ENCODE measurements around the gene RCC1. TPM values are rescaled to one million over a fixed set of nuclear protein-coding genes. Genes with fewer than 3 reads are reported as not detected.
"Not testable (repeated sequence)": the region's sequence is repeated elsewhere in the genome, so short reads cannot be mapped to it uniquely, and the experiment has no call there.

RCC1 gene
- total and polyA plus RNA-seq, 2 donors (not counting 1 experiment from before 2014, with no cell fraction given) = 16.4 to 63.6 TPM

DNA sequence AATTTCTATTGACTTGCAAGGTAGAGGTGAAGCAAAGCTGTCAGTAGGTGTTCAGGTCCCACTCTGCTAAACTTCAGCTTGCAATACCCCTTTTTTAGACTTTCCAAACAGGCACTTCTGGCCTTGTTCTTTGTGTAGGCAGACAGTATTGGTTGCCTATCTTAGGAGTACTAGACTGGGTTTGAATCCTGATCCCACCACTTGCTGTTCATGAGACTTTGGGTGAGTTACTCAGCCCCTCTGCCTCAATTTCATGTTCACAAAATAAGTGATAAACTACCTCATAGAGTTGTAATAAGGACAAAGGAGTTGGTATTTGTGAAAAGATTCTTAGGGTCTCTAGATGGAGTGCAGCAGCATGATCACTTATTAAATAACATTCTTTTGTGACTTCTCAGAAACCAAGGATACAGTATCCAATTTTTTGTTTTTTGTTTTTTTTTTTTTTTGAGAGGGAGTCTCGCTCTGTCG is 5.2 kb downstream of the RCC1 start:
- H3K27me3 ChIP-seq (ENCODE audit: control insufficient read depth, insufficient read depth, low read length) = no peaks in the 10 kb centered on the region
- no peak overlapping the region for H2AFZ ChIP-seq (ENCODE audit: low read length)
- H3K79me2 ChIP-seq (ENCODE audit: control insufficient read depth, insufficient read depth, low read length) = peaks cover 46% of the 10 kb centered on the region
- peaks cover 10% of the 10 kb centered on the region for H3K4me1 ChIP-seq (ENCODE audit: control insufficient read depth, extremely low read depth, insufficient read depth, low read length)
- no peak overlapping the region for H3K4me2 ChIP-seq (ENCODE audit: extremely low read depth, insufficient read depth, low read length)
- peaks cover 21% of the 10 kb centered on the region for H3K36me3 ChIP-seq (ENCODE audit: control insufficient read depth, insufficient read depth, low read length)
- no peaks in the 10 kb centered on the region for H3K9me3 ChIP-seq (ENCODE audit: control insufficient read depth, insufficient read depth, low read depth, low read length)
- TF ChIP-seq EZH2 (IDR thresholded peaks at IDR 0.05; ENCODE audit: low read length, missing control alignments) = no peak
- TF ChIP-seq, protein P1, sequence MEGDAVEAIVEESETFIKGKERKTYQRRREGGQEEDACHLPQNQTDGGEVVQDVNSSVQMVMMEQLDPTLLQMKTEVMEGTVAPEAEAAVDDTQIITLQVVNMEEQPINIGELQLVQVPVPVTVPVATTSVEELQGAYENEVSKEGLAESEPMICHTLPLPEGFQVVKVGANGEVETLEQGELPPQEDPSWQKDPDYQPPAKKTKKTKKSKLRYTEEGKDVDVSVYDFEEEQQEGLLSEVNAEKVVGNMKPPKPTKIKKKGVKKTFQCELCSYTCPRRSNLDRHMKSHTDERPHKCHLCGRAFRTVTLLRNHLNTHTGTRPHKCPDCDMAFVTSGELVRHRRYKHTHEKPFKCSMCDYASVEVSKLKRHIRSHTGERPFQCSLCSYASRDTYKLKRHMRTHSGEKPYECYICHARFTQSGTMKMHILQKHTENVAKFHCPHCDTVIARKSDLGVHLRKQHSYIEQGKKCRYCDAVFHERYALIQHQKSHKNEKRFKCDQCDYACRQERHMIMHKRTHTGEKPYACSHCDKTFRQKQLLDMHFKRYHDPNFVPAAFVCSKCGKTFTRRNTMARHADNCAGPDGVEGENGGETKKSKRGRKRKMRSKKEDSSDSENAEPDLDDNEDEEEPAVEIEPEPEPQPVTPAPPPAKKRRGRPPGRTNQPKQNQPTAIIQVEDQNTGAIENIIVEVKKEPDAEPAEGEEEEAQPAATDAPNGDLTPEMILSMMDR (conservative IDR thresholded peaks at IDR 0.05 in 1 of 2, IDR thresholded peaks at IDR 0.05 in 1 of 2; ENCODE audit: low read depth in 1 of 2, low read length in 2 of 2) = no peak
- H3K4me3 ChIP-seq (replicated peaks in 1 of 4; ENCODE audit: control extremely low read depth in 1 of 4, insufficient read depth in 1 of 4, low read depth in 3 of 4, low read length in 4 of 4) = peak overlapping the region in 1 of 4 experiments; percentile 99
- H3K27ac ChIP-seq (ENCODE audit: insufficient read depth, low read length) = peak overlapping the region; percentile 79
- no peak overlapping the region for H3K9ac ChIP-seq (ENCODE audit: insufficient read depth, low read length)
- no peaks in the 10 kb centered on the region for H4K20me1 ChIP-seq (ENCODE audit: control insufficient read depth, extremely low read depth, insufficient read depth, low read length)
- DNase-seq (ENCODE audit: low read depth in 2 of 2) = peak; percentile 38 to 43

DNA sequence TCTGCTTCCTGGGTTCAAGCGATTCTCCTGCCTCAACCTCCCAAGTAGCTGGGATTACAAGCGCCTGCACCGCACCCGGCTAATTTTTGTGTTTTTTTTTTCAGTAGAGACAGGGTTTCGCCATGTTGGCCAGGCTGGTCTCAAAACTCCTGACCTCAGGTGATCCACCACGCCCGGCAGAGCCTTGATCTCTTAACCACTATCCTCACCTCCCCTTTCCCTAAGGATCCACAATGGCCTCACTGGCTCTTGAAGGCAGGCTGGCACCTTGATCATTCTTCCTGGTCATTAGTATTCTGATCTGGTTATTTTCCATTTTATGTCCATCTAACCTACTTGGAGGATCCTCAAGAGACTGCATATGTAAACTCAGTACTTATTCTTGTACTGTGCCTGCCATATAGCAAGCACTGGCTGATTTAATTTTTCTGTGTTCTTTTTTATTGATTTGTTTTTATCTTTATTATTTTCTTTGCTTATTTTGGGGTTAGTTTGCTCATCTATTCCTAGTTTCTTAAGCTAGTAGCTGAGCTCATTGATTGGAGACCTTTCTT is 6.3 kb downstream of the RCC1 start:
- Histone ChIP-seq H3K4me2 (ENCODE audit: extremely low read depth, insufficient read depth, low read length) (no peak overlapping the region), H3K27ac (ENCODE audit: insufficient read depth, low read length) (no peak overlapping the region), H3K36me3 (ENCODE audit: control insufficient read depth, insufficient read depth, low read length) (peaks cover 21% of the 10 kb centered on the region)

DNA sequence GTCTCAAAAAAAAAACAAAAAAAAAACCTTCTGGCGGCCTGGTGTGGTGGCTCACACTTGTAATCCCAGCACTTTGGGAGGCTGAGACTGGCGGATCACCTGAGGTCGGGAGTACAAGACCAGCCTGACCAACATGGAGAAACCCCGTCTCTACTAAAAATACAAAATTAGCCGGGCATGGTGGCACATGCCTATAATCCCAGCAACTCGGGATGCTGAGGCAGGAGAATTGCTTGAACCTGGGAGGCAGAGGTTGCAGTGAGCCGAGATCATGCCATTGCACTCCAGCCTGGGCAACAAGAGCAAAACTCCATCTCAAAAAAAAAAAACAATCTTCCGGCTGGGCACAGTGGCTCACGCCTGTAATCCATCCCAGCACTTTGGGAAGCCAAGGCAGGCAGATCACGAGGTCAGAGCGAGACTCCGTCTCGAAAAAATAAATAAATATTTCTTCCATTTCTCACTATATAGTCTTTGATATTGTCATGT is 8.6 kb downstream of the RCC1 start:
- not testable (repeated sequence) for H3K9ac ChIP-seq (ENCODE audit: insufficient read depth, low read length); H3K9me3 ChIP-seq (ENCODE audit: control insufficient read depth, insufficient read depth, low read depth, low read length); H3K27me3 ChIP-seq (ENCODE audit: control insufficient read depth, insufficient read depth, low read length); H3K27ac ChIP-seq (ENCODE audit: insufficient read depth, low read length); H4K20me1 ChIP-seq (ENCODE audit: control insufficient read depth, extremely low read depth, insufficient read depth, low read length); H3K4me3 ChIP-seq (replicated peaks in 1 of 4; ENCODE audit: control extremely low read depth in 1 of 4, insufficient read depth in 1 of 4, low read depth in 3 of 4, low read length in 4 of 4); H3K4me2 ChIP-seq (ENCODE audit: extremely low read depth, insufficient read depth, low read length); H2AFZ ChIP-seq (ENCODE audit: low read length)
- Histone ChIP-seq H3K36me3 (ENCODE audit: control insufficient read depth, insufficient read depth, low read length) (peaks cover 14% of the 10 kb centered on the region), H3K79me2 (ENCODE audit: control insufficient read depth, insufficient read depth, low read length) (peaks cover 21% of the 10 kb centered on the region), H3K4me1 (ENCODE audit: control insufficient read depth, extremely low read depth, insufficient read depth, low read length) (peaks cover 16% of the 10 kb centered on the region)
- DNase-seq (ENCODE audit: low read depth in 2 of 2) = peak in 1 of 2 donors; percentile 48

More for the DNA sequence above, 6.3 kb downstream of the RCC1 start:
- no peak overlapping the region for H3K9ac ChIP-seq (ENCODE audit: insufficient read depth, low read length)
- H3K4me1 ChIP-seq (ENCODE audit: control insufficient read depth, extremely low read depth, insufficient read depth, low read length) = peaks cover 10% of the 10 kb centered on the region
- no peaks in the 10 kb centered on the region for H3K9me3 ChIP-seq (ENCODE audit: control insufficient read depth, insufficient read depth, low read depth, low read length)
- no peak overlapping the region for H2AFZ ChIP-seq (ENCODE audit: low read length)
- H3K27me3 ChIP-seq (ENCODE audit: control insufficient read depth, insufficient read depth, low read length) = no peaks in the 10 kb centered on the region
- peak in 1 of 2 donors; percentile 35 for DNase-seq (ENCODE audit: low read depth in 2 of 2)
- H3K4me3 ChIP-seq (replicated peaks in 1 of 4; ENCODE audit: control extremely low read depth in 1 of 4, insufficient read depth in 1 of 4, low read depth in 3 of 4, low read length in 4 of 4) = no peak overlapping the region
- TF ChIP-seq, protein P1 (conservative IDR thresholded peaks at IDR 0.05 in 1 of 2, IDR thresholded peaks at IDR 0.05 in 1 of 2; ENCODE audit: low read depth in 1 of 2, low read length in 2 of 2) = no peak
- no peak for TF ChIP-seq EZH2 (IDR thresholded peaks at IDR 0.05; ENCODE audit: low read length, missing control alignments)
- H4K20me1 ChIP-seq (ENCODE audit: control insufficient read depth, extremely low read depth, insufficient read depth, low read length) = no peaks in the 10 kb centered on the region
- H3K79me2 ChIP-seq (ENCODE audit: control insufficient read depth, insufficient read depth, low read length) = peaks cover 35% of the 10 kb centered on the region

Measured in fibroblast of lung (primary cell).